Dermis microvascular lymphatic vessel endothelial cell (primary cell): ENCODE measurements around the gene DIPK1B. TPM values are rescaled to one million over a fixed set of nuclear protein-coding genes. Genes with fewer than 3 reads are reported as not detected.
"Not testable (repeated sequence)": the region's sequence is repeated elsewhere in the genome, so short reads cannot be mapped to it uniquely, and the experiment has no call there.

Source experiments
- DNase-seq, 2 donors: peaks; one replicate each; pipeline versions ENCODE4 v3.0.0 to v3.0.0-alpha.2; 2010; ENCODE audit warnings: low read depth in 2 of 2
- total RNA-seq: library from RNA; depleted of rRNA; stranded (reverse); fragments of >200 nt; gene quantifications from 2 replicates; pipeline ENCODE4 v1.2.1, GENCODE V29; 2014

DIPK1B gene
- total RNA-seq, 1 donor from 2014 or later: 93.8 TPM

- DNase-seq: no peak
Measured at GRCh38 chr9:136751814-136752213, 39.4 kb downstream of the DIPK1B start.

- no peak for DNase-seq
Measured at GRCh38 chr9:136753371-136754058, 41.1 kb downstream of the DIPK1B start.

- DNase-seq: no peak
Measured at GRCh38 chr9:136754059-136754572, 41.7 kb downstream of the DIPK1B start.

DNA sequence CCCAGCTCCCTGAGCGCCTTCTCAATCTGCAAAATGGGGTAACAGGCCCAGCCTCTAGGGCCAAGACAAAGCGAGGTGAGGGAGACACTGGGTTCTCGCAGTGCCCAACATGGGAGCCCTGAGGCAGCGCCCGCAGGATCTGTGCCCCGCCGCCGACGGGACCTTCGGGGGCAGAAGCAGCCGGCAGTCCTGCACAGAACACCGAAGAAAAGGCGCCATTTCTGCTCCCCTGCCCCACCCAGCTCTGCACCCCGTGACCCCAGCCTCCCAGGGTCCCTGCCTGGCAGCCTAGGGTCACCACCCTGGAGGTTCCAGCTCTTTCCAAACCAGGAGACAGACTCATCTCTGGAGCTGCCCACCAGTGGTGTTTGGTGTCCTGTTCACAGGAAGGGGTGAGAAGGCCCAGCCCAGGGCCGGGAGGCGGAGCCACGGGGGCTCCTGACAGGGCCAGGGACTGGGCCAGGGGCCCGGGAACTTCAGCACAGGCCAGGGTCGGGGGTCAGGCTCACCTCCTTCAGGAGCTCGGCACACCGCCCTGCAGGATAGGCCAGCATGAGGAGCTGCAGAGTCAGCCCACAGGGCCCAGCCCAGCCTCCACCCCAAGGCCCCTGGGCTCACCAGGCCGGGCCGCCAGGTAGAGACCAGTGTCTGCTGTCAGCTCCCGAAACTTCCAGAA is 42.4 kb downstream of the DIPK1B start:
- no peak for DNase-seq

- not testable (repeated sequence) for DNase-seq
Measured at GRCh38 chr9:136755302-136756133, 43.1 kb downstream of the DIPK1B start.

DNA sequence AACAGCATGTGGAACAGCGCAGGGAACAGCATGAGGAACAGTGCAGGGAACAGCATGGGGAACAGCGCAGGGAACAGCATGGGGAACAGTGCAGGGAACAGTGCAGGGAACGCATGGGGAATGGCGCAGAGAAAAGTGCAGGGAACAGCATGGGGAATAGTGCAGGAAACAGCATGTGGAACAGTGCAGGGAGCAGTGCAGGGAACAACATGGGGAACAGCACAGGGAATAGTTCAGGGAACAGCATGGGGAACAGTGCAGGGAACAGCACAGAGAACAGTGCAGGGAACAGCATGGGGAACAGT is 43.7 kb downstream of the DIPK1B start:
- DNase-seq: no peak

GRCh38 chr9:136756836-136757235 is 44.5 kb downstream of the DIPK1B start:
- DNase-seq: no peak

DNA sequence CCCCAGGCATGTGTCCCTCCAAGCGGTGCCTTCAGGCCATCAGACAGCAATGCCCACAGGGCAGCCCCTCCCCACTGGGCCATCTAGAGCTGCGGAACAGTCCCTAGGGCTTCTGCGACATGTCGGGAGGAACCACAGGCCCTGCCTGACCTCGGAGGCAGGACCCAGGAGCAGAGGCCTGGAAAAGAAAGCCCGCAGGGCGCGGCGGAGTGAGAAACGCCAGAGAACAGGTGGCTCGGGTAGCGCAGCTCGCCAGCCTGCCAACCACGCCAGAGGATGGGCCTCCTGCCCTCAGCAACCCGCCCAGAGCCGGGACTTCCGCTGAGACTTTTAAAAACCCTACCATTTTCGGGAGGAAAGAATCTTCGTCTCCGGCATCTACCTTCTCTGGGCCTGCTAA is 45.0 kb downstream of the DIPK1B start:
- no peak for DNase-seq

DNA sequence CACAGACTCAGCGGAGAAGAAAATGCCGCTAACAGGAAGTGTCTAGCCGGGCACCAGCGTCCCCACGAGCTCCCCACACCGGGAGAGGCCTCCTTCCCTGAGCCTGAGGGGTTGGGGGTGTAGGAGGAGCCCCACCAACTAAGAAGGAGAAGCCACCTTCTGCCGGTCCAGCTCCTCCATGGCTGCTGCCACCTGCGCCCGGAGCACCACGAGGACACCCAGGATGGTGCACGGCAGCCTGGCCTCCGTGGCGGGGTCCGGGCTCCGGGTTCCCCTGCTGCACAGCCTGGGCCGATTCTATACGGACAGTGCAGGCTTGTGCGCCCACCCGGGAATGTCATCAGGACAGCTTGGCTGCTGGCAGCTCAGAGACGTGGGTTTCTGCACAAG is 45.4 kb downstream of the DIPK1B start:
- no peak for DNase-seq

DNA sequence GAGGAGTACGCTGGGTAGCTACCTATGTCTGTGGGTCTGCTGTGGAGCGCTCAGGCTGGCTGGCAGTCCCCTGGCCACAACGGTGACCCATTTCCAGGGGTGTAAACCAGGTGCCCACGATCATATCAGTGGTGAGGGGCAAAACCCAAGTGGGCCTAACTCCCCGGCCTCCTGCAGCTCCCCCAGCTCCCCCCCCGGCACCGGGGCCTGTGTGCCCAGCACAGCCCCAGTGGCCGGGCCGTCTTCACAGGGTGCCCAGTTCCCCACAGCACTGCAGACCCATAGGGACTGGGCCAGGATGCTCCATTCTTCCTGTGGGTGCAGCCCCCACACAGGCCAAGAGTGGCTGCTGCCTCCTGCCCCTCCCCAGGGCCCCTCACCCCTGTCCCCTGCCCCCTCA is 46.6 kb downstream of the DIPK1B start:
- no peak for DNase-seq

- no peak for DNase-seq
Measured at GRCh38 chr9:136759436-136760325, 47.3 kb downstream of the DIPK1B start.

DNA sequence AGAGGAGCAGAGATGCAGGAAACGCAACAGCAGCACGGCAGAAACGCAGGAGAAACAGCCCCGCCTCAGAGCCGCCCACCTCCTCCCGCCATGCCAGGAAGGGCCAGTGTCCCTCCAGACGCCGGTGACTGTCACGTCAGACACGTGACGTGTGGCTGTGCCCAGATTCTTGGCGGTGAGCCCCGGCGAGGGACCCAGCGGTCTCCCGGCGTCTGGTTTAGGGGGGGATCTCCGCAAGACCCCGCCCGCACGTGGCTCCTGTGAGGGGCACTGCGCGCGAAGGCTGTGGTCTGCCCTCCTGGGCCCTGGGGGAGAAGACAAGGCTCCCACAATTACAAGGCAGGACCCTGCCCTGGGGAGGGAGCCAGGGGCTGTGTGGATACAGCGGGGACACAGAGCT is 48.1 kb downstream of the DIPK1B start:
- DNase-seq: no peak

GRCh38 chr9:136760834-136761544 is 48.6 kb downstream of the DIPK1B start:
- DNase-seq: peak in 1 of 2 donors; percentile 58

DNA sequence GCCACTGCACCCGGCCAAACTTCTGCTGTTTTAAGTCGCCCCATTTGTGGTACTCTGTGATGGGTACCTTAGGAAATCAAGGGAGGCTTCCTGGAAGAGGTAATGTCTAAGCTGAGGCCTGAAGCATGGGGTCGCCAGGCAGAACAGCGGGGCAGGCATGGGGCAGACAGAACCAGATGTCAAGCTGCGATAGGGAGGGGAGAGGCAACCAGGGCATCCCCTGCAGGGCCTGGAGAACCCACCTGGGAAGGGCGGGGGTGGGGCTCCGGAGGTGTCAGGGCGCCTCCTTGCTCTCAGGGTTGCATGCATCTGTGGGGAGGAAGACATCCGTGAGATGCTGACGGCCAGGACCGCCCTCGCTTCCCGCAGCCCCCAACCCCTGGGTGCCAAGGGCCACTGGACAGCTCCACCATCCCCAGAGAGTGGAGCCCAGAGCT is 49.2 kb downstream of the DIPK1B start:
- no peak for DNase-seq

- DNase-seq: no peak
Measured at GRCh38 chr9:136762221-136762691, 49.9 kb downstream of the DIPK1B start.

- DNase-seq: peak in 1 of 2 donors; percentile 42
Measured at GRCh38 chr9:136762915-136763648, 50.7 kb downstream of the DIPK1B start.

GRCh38 chr9:136763649-136764035 is 51.3 kb downstream of the DIPK1B start:
- DNase-seq: no peak

DNA sequence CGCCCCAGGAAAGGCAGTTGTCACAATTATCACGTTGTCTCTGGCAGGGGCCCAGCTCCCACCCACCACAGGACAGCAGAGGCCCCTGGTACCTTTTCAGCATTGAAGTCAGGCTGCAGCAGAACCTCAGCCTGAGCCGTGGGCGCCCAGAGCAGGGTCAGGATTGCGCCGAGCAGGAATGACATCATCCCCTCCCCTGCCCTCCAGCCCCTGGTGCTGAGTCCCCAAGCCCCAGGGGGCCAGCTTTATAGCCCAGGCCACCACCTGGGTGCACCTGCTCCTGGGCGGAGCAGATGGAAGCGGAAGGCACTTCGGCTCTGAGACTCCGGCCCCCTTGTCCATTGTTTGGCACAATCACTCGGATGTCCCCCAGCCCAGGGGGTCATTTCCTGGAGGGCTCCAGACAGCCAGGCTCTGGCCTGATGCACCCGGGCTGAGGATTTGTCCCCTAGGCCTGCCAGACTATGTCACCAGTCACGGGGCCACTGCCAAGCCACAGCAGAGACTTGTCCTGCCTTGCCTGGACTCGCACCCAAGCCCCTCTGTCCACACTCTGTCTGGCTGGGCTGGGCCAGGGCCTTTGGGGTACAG is 52.0 kb downstream of the DIPK1B start, which contains the start of gene LCN15:
Gene LCN15, minus strand, starts transcription at position 218 of the 591 bp plus-strand sequence. Its CDS starts 30 bp downstream, at position 188.
- DNase-seq: no peak

DNA sequence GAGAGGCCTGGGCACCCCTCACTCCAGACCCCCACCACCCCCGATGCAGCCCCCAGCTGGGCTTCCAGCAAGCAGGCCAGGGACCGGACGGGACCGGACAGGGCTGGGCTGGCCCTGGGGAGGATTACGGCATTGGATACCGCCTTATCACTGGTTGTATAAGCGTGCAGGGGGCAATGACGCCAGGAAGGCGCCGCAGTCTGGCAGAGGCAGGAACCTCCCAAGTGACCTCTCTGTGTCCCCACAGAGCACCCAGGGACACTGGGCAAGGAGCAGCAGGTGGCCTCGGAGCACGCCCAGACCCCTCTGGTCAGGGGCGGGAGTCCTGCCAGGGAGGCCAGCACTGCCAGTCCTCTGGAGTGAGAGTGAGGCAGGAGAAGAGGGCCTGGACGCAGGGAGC is 52.7 kb downstream of the DIPK1B start:
- no peak for DNase-seq
